CD14-positive monocyte (primary cell): Measurements from ENCODE around the gene ACD. TPM values are rescaled to one million over a fixed set of nuclear protein-coding genes. Genes with fewer than 3 reads are reported as not detected.

Source experiments
- DNase-seq, 3 donors: peaks; one replicate each; pipeline ENCODE4 v3.0.0-alpha.2; 2011 to 2022
- H2AFZ ChIP-seq: 2 replicates; pipeline ENCODE4 v1.6.0; 2012; ENCODE audit warnings: mild to moderate bottlenecking, low read depth, low read length, inconsistent platforms; ENCODE audit not compliant: insufficient read depth, poor library complexity, severe bottlenecking
- H3K27ac ChIP-seq, 2 donors: 1 replicate in 1 of 2; 2 replicates in 1 of 2; pipeline ENCODE4 v1.5.1; 2012 to 2013; ENCODE audit warnings: low read length in 2 of 2, control low read depth in 1 of 2, inconsistent platforms in 1 of 2, low read depth in 1 of 2, mild to moderate bottlenecking in 1 of 2
- H3K27me3 ChIP-seq, 2 donors: one replicate each; pipeline versions ENCODE4 v1.6.0 to v1.6.1; 2011 to 2013; ENCODE audit warnings: low read length in 2 of 2; ENCODE audit not compliant: control insufficient read depth in 2 of 2, insufficient read depth in 2 of 2
- H3K36me3 ChIP-seq, 2 donors: replicated peaks in 1 of 2; 1 replicate in 1 of 2; 2 replicates in 1 of 2; pipeline versions ENCODE4 v1.5.1 to v1.6.1; 2012 to 2013; ENCODE audit warnings: low read length in 2 of 2, control low read depth in 1 of 2, inconsistent platforms in 1 of 2, mild to moderate bottlenecking in 1 of 2; ENCODE audit not compliant: insufficient read depth in 2 of 2, control insufficient read depth in 1 of 2
- H3K4me1 ChIP-seq, 2 donors: 1 replicate in 1 of 2; 2 replicates in 1 of 2; pipeline versions ENCODE4 v1.5.1 to v1.6.1; 2012 to 2013; ENCODE audit warnings: low read length in 2 of 2, control low read depth in 1 of 2, inconsistent platforms in 1 of 2, mild to moderate bottlenecking in 1 of 2, moderate library complexity in 1 of 2; ENCODE audit not compliant: insufficient read depth in 2 of 2, control insufficient read depth in 1 of 2
- H3K4me2 ChIP-seq: replicated peaks from 2 replicates; pipeline ENCODE3; 2012; ENCODE audit warnings: low read length, moderate library complexity, mild to moderate bottlenecking; ENCODE audit not compliant: poor library complexity, severe bottlenecking; ENCODE audit errors: extremely low read depth
- H3K4me3 ChIP-seq, 3 experiments: fragments of 200-600 bp in 1 of 3; sonication (generic) in 1 of 3; replicated peaks in 1 of 3; 1 replicate in 2 of 3; 2 replicates in 1 of 3; pipeline ENCODE4 v1.5.1; 2011 to 2013; ENCODE audit warnings: low read length in 3 of 3, mild to moderate bottlenecking in 3 of 3, control low read depth in 2 of 3, low read depth in 2 of 3, inconsistent platforms in 1 of 3, moderate library complexity in 1 of 3
- H3K79me2 ChIP-seq: 2 replicates; pipeline ENCODE4 v1.6.0; 2012; ENCODE audit warnings: mild to moderate bottlenecking, control low read depth, inconsistent platforms, low read length, moderate library complexity; ENCODE audit not compliant: insufficient read depth
- H3K9ac ChIP-seq: 2 replicates; pipeline ENCODE4 v1.6.0; 2017; ENCODE audit warnings: low read length, mild to moderate bottlenecking; ENCODE audit not compliant: insufficient read depth, poor library complexity, severe bottlenecking
- H3K9me3 ChIP-seq, 2 donors: replicated peaks in 1 of 2; 1 replicate in 1 of 2; 2 replicates in 1 of 2; pipeline versions ENCODE4 v1.5.1 to v1.6.1; 2012 to 2013; ENCODE audit warnings: low read length in 2 of 2, control low read depth in 1 of 2; ENCODE audit not compliant: control insufficient read depth in 1 of 2, insufficient read depth in 1 of 2
- H4K20me1 ChIP-seq: 2 replicates; pipeline ENCODE4 v1.6.0; 2012; ENCODE audit warnings: mild to moderate bottlenecking, low read length, control low read depth, moderate library complexity; ENCODE audit not compliant: insufficient read depth
- H3K27ac Mint-ChIP-seq, 7 donors: one replicate each; pipeline ENCODE4 v1.8.0; 2020; ENCODE audit warnings: mild to moderate bottlenecking in 7 of 7, mixed read lengths in 7 of 7, moderate library complexity in 6 of 7, inconsistent platforms in 2 of 7
- H3K27me3 Mint-ChIP-seq, 3 donors: one replicate each; pipeline ENCODE4 v1.8.0; 2021 to 2022; ENCODE audit warnings: low read depth in 3 of 3, mild to moderate bottlenecking in 3 of 3, mixed read lengths in 3 of 3, moderate library complexity in 3 of 3, inconsistent platforms in 1 of 3
- H3K36me3 Mint-ChIP-seq, 2 donors: one replicate each; pipeline ENCODE4 v1.8.0; 2020; ENCODE audit warnings: mixed read lengths in 2 of 2, inconsistent platforms in 1 of 2, mild to moderate bottlenecking in 1 of 2
- H3K4me1 Mint-ChIP-seq: one replicate; pipeline ENCODE4 v1.8.0; 2020; ENCODE audit warnings: mild to moderate bottlenecking, mixed read lengths
- H3K4me3 Mint-ChIP-seq, 2 donors: one replicate each; pipeline ENCODE4 v1.8.0; 2020; ENCODE audit warnings: mild to moderate bottlenecking in 2 of 2, mixed read lengths in 2 of 2, moderate library complexity in 1 of 2
- H3K9me3 Mint-ChIP-seq, 7 donors: one replicate each; pipeline ENCODE4 v1.8.0; 2020 to 2022; ENCODE audit warnings: mixed read lengths in 7 of 7, mild to moderate bottlenecking in 6 of 7, moderate library complexity in 6 of 7, inconsistent platforms in 2 of 7
- WGBS: methylation state at CpG from one replicate; pipeline ENCODE4 v1.1.5; 2013; ENCODE audit warnings: missing lambda C conversion rate; ENCODE audit not compliant: insufficient coverage; 5-methylcytosine and 5-hydroxymethylcytosine counted together
- intact Hi-C, 2 donors: fragments of 100-400 bp; cut with micrococcal nuclease; formaldehyde crosslinking; loops; one replicate each; pipeline versions ENCODE4 v1.15.0 to v1.15.1; 2023
- polyA plus RNA-seq, 3 donors: library from polyadenylated mRNA; depleted of rRNA in 1 of 3; unstranded in 2 of 3; stranded (reverse) in 1 of 3; fragments of 300-500 nt in 2 of 3; fragments of >200 nt in 1 of 3; fragmentation: Illumina TruSeq in 2 of 3; gene quantifications; 1 replicate in 2 of 3; 2 replicates in 1 of 3; pipeline ENCODE4 v1.2.3, GENCODE V29; 2012 to 2021
- TF ChIP-seq, protein P1 (sequence below): fragments of 200-600 bp; IDR thresholded peaks from one replicate; pipeline ENCODE4 v1.8.0; 2022; ENCODE audit warnings: antibody characterized with exemption, mild to moderate bottlenecking

The ACD gene
- polyA plus RNA-seq, 3 donors, result 11.8 to 26.0 (median 14.9) TPM

DNA sequence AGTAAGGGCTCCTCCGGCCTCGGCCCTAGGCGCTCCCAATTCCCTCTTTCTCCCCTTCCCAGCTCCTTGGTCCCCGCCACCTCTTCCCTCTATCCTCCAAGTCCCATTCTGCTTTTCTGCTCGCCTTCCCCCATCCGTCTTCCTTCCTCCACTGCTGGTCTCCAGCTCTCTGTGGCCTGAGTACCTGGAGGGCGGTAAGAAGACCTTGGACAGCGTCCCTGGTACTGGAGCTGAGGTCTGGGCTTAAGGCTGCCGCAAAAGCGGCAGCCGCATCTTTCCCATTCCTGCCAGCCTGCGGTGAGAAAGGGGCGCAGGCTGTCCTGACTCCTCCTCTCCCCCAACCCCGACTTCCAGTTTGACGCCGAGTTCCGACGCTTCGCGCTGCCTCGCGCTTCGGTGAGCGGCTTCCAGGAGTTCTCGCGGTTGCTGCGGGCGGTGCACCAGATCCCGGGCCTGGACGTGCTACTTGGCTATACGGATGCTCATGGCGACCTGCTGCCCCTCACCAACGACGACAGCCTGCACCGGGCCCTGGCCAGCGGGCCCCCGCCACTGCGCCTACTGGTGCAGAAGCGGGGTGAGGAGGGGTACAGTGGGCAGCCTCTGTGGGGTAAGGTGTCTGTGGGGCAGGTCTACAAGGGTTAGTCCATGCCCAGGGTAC is 1.2 kb upstream of the ACD start:
- no peak overlapping the region for H3K9ac ChIP-seq

GRCh38 chr16:67660564-67661028 is 536 bp upstream of the ACD start, which contains the start of gene PARD6A:
PARD6A (plus strand) TSS chr16:67660960; CDS start chr16:67661039, 79 bp downstream.
- intact Hi-C loops, result loop anchor here (2.0 to 10.0 kb wide), 6 partner anchors 98 to 424 kb away; partner anchors contain the start of genes CENPT (in 1 of the 2), CTCF (in 1 of the 2), NFATC3 (in 1 of the 2) and NUTF2 (in 1 of the 2)
- Histone ChIP-seq H3K4me1 (peaks cover 20 to 30% of the 10 kb centered on the region in 2 donors), H3K4me2 (peak within 1 kb of the TSS; percentile 98), H3K9me3 (no peaks in the 10 kb centered on the region), H3K36me3 (peaks cover 0 to 4% of the 10 kb centered on the region in 2 donors), H4K20me1 (no peaks in the 10 kb centered on the region), H3K27me3 (peaks cover 0 to 5% of the 10 kb centered on the region in 2 donors), H3K27ac (peak within 1 kb of the TSS; percentile 87 to 94), H3K9ac (peak within 1 kb of the TSS; percentile 76), H2AFZ (peak within 1 kb of the TSS; percentile 94), H3K79me2 (peaks cover 8% of the 10 kb centered on the region), H3K4me3 (peak within 1 kb of the TSS; percentile 74 to 92 (median 92))
- peaks cover 14 to 23% of the 10 kb centered on the region in 2 donors for H3K36me3 Mint-ChIP-seq
- H3K9me3 Mint-ChIP-seq, result no peaks in the 10 kb centered on the region
- H3K4me1 Mint-ChIP-seq, result peaks cover 21% of the 10 kb centered on the region
- H3K4me3 Mint-ChIP-seq, result peak within 1 kb of the TSS; percentile 90 to 92
- TF ChIP-seq, protein P1, sequence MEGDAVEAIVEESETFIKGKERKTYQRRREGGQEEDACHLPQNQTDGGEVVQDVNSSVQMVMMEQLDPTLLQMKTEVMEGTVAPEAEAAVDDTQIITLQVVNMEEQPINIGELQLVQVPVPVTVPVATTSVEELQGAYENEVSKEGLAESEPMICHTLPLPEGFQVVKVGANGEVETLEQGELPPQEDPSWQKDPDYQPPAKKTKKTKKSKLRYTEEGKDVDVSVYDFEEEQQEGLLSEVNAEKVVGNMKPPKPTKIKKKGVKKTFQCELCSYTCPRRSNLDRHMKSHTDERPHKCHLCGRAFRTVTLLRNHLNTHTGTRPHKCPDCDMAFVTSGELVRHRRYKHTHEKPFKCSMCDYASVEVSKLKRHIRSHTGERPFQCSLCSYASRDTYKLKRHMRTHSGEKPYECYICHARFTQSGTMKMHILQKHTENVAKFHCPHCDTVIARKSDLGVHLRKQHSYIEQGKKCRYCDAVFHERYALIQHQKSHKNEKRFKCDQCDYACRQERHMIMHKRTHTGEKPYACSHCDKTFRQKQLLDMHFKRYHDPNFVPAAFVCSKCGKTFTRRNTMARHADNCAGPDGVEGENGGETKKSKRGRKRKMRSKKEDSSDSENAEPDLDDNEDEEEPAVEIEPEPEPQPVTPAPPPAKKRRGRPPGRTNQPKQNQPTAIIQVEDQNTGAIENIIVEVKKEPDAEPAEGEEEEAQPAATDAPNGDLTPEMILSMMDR, result no peak
- DNase-seq, result peak; percentile 95 to 96 (median 96)
- WGBS, result under 1% methylated on average over 40 of the region's 48 CpGs
- H3K27ac Mint-ChIP-seq, result peak within 1 kb of the TSS; percentile 96 to 99 (median 98)
- H3K27me3 Mint-ChIP-seq, result peaks cover 8 to 11% (median 10%) of the 10 kb centered on the region in 3 donors

More for the DNA sequence above, 1.2 kb upstream of the ACD start:
- Histone ChIP-seq H3K36me3 (peaks cover 0 to 4% of the 10 kb centered on the region in 2 donors), H3K27me3 (peaks cover 0 to 5% of the 10 kb centered on the region in 2 donors), H2AFZ (peak overlapping the region; percentile 84), H3K27ac (peak overlapping the region in 1 of 2 donors; percentile 1), H4K20me1 (no peaks in the 10 kb centered on the region), H3K4me2 (peak overlapping the region; percentile 98), H3K4me1 (peaks cover 26 to 36% of the 10 kb centered on the region in 2 donors), H3K9me3 (no peaks in the 10 kb centered on the region), H3K4me3 (peak overlapping the region; percentile 29 to 92 (median 39)), H3K79me2 (peaks cover 8% of the 10 kb centered on the region)
- H3K4me3 Mint-ChIP-seq, result peak overlapping the region; percentile 86 to 92
- H3K27me3 Mint-ChIP-seq, result peaks cover 8 to 11% (median 10%) of the 10 kb centered on the region in 3 donors
- peak in 1 of 3 donors; percentile 26 for DNase-seq
- intact Hi-C loops, result loop anchor here (2.0 to 10.0 kb wide), 6 partner anchors 98 to 424 kb away; partner anchors contain the start of genes CENPT (in 1 of the 2), CTCF (in 1 of the 2), NFATC3 (in 1 of the 2) and NUTF2 (in 1 of the 2)
- 1% methylated on average over 24 of the region's 39 CpGs for WGBS
- H3K27ac Mint-ChIP-seq, result peak overlapping the region; percentile 75 to 96 (median 90)
- no peaks in the 10 kb centered on the region for H3K9me3 Mint-ChIP-seq
- TF ChIP-seq, protein P1, result no peak
- H3K4me1 Mint-ChIP-seq, result peaks cover 26% of the 10 kb centered on the region
- H3K36me3 Mint-ChIP-seq, result peaks cover 14 to 23% of the 10 kb centered on the region in 2 donors
